OCI-LY7 (cell line): Measurements from ENCODE around the gene C2CD4C. TPM values are rescaled to one million over a fixed set of nuclear protein-coding genes. Genes with fewer than 3 reads are reported as not detected.

Experiments used
- BruUV-seq: library from RNA; stranded (reverse); fragments of 400-500 nt; replicated peaks from 2 replicates; lab custom pipeline; 2021; lab: Mats Ljungman, UMichigan
- CTCF ChIA-PET: fragments of 300-600 bp; sonication (Branson Sonifier 250); formaldehyde crosslinking; loops from one replicate; lab custom pipeline; 2022; ENCODE audit warnings: antibody characterized with exemption; ENCODE audit not compliant: unreplicated experiment; lab: Charles Lee
- POLR2A ChIA-PET: fragments of 300-600 bp; sonication (Branson Sonifier 250); formaldehyde crosslinking; loops from one replicate; lab custom pipeline; 2022; ENCODE audit warnings: antibody characterized with exemption; lab: Charles Lee
- DNase-seq: peaks from one replicate; pipeline ENCODE4 v3.0.0-alpha.2; 2015; ENCODE audit warnings: low spot score
- H2AFZ ChIP-seq: fragments of 200-600 bp; sonication (generic), shearing (Covaris generic); 2 replicates; pipeline ENCODE4 v1.6.1; 2014; ENCODE audit warnings: mild to moderate bottlenecking, antibody characterized with exemption, low read length, moderate library complexity
- H3K27ac ChIP-seq: fragments of 200-600 bp; sonication (generic); 2 replicates; pipeline ENCODE4 v1.5.1; 2014; ENCODE audit warnings: mixed run types, low read depth, mild to moderate bottlenecking, moderate library complexity, low read length, inconsistent platforms; ENCODE audit not compliant: poor library complexity, severe bottlenecking
- H3K36me3 ChIP-seq: fragments of 200-600 bp; sonication (generic); 2 replicates; pipeline ENCODE4 v1.6.1; 2014; ENCODE audit warnings: mild to moderate bottlenecking, antibody characterized with exemption, low read length, moderate library complexity, mixed read lengths; ENCODE audit not compliant: insufficient read depth
- H3K4me1 ChIP-seq: fragments of 200-600 bp; sonication (generic); 2 replicates; pipeline ENCODE4 v1.5.1; 2014; ENCODE audit warnings: mild to moderate bottlenecking, low read length; ENCODE audit not compliant: insufficient read depth, poor library complexity, severe bottlenecking
- H3K4me2 ChIP-seq: fragments of 200-600 bp; sonication (generic); 2 replicates; pipeline ENCODE4 v1.6.1; 2014; ENCODE audit warnings: mild to moderate bottlenecking, low read length
- H3K4me3 ChIP-seq: fragments of 200-600 bp; sonication (generic); 2 replicates; pipeline ENCODE4 v1.5.1; 2014; ENCODE audit warnings: mild to moderate bottlenecking, low read depth, low read length; ENCODE audit not compliant: poor library complexity, severe bottlenecking
- H3K79me2 ChIP-seq: fragments of 200-600 bp; sonication (generic); 2 replicates; pipeline ENCODE4 v1.6.1; 2016; ENCODE audit warnings: low read depth, mild to moderate bottlenecking, low read length, moderate library complexity, mixed read lengths; ENCODE audit not compliant: insufficient read depth
- H3K9me2 ChIP-seq: fragments of 200-600 bp; sonication (generic); 2 replicates; pipeline ENCODE4 v1.6.1; 2016; ENCODE audit warnings: mild to moderate bottlenecking, low read length, mixed read lengths; ENCODE audit not compliant: insufficient read depth
- H3K9me3 ChIP-seq: fragments of 200-600 bp; sonication (generic); 2 replicates; pipeline ENCODE4 v1.6.1; 2014; ENCODE audit warnings: mild to moderate bottlenecking, mixed run types, low read length, mixed read lengths
- H4K20me1 ChIP-seq: fragments of 200-600 bp; sonication (generic); 2 replicates; pipeline ENCODE4 v1.6.1; 2014; ENCODE audit warnings: mild to moderate bottlenecking, antibody characterized with exemption, low read length, moderate library complexity, mixed read lengths; ENCODE audit not compliant: insufficient read depth
- EZH2phosphoT487 ChIP-seq: fragments of 200-600 bp; sonication (generic); IDR thresholded peaks from 2 replicates; pipeline ENCODE4 v1.6.1; 2018; ENCODE audit warnings: low read depth, borderline replicate concordance, mild to moderate bottlenecking, mixed run types, antibody characterized with exemption, low read length, moderate library complexity, mixed read lengths
- intact Hi-C: fragments of 100-400 bp; cut with micrococcal nuclease; formaldehyde crosslinking; loops from one replicate; pipeline ENCODE4 v1.10.0; 2022; ENCODE audit not compliant: unreplicated experiment
- total RNA-seq, 2 experiments: library from RNA; depleted of rRNA in 1 of 2; stranded (reverse); fragments of >200 nt in 1 of 2; shearing (Covaris generic) in 1 of 2; gene quantifications; 2 replicates each; pipeline ENCODE4 v1.2.3, GENCODE V29; 2014 to 2022
- TF ChIP-seq, protein P1 (sequence below): fragments of 200-600 bp; sonication (generic); conservative IDR thresholded peaks from 2 replicates; pipeline ENCODE4 v1.5.1; 2014; ENCODE audit warnings: mild to moderate bottlenecking, antibody characterized with exemption, low read length, moderate library complexity, mixed read lengths

Gene C2CD4C
- total RNA-seq, 2 experiments from 2014 or later, result 0.16 to 0.59 TPM

DNA sequence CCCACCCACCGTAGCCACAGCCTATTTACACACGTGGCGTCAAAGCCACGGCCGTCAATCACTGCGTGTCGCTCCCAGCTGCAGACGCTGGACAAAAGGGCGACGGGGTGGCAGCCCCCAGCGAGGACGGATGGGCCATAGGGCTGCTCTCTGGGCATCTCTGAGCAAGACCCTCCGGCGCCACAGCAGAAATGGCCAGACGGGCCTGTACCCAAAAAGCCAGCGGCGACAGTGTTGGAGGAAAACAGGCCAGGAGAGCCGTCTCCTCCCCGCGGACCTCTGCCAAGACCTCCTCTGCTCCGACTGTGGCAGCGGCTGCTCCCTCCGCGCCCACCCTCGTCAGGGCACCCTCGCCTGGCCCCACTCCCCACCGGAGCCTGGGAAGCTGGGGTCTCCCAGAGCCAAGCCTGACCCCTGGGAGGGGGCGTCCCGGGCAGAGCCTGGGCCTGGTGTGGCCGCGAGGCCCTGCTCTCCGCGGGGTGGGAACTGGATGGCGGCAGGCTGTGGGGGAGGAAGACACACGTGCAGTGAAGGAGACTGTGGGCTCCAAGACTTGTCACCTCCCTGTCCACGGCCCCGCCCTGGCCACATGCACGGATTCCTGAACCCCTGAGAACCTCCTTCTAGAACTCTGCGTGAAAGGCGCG is 2.7 kb downstream of the C2CD4C start:
- no peak overlapping the region for H3K4me3 ChIP-seq
- no peaks in the 10 kb centered on the region for H3K79me2 ChIP-seq
- H3K9me2 ChIP-seq, result no peaks in the 10 kb centered on the region
- no peak for TF ChIP-seq EZH2phosphoT487
- TF ChIP-seq, protein P1, sequence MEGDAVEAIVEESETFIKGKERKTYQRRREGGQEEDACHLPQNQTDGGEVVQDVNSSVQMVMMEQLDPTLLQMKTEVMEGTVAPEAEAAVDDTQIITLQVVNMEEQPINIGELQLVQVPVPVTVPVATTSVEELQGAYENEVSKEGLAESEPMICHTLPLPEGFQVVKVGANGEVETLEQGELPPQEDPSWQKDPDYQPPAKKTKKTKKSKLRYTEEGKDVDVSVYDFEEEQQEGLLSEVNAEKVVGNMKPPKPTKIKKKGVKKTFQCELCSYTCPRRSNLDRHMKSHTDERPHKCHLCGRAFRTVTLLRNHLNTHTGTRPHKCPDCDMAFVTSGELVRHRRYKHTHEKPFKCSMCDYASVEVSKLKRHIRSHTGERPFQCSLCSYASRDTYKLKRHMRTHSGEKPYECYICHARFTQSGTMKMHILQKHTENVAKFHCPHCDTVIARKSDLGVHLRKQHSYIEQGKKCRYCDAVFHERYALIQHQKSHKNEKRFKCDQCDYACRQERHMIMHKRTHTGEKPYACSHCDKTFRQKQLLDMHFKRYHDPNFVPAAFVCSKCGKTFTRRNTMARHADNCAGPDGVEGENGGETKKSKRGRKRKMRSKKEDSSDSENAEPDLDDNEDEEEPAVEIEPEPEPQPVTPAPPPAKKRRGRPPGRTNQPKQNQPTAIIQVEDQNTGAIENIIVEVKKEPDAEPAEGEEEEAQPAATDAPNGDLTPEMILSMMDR, result no peak
- peaks cover 11% of the 10 kb centered on the region for H3K4me1 ChIP-seq
- H3K27ac ChIP-seq, result no peak overlapping the region
- no peak for DNase-seq
- no peaks in the 10 kb centered on the region for H4K20me1 ChIP-seq
- CTCF ChIA-PET, result no interaction called here
- H3K9me3 ChIP-seq, result no peaks in the 10 kb centered on the region
- H3K36me3 ChIP-seq, result no peaks in the 10 kb centered on the region
- no peak overlapping the region for H2AFZ ChIP-seq
- intact Hi-C loops, result no loop called here
- no peak overlapping the region for H3K4me2 ChIP-seq
- POLR2A ChIA-PET, result no interaction called here
- no TSS peak for BruUV-seq

DNA sequence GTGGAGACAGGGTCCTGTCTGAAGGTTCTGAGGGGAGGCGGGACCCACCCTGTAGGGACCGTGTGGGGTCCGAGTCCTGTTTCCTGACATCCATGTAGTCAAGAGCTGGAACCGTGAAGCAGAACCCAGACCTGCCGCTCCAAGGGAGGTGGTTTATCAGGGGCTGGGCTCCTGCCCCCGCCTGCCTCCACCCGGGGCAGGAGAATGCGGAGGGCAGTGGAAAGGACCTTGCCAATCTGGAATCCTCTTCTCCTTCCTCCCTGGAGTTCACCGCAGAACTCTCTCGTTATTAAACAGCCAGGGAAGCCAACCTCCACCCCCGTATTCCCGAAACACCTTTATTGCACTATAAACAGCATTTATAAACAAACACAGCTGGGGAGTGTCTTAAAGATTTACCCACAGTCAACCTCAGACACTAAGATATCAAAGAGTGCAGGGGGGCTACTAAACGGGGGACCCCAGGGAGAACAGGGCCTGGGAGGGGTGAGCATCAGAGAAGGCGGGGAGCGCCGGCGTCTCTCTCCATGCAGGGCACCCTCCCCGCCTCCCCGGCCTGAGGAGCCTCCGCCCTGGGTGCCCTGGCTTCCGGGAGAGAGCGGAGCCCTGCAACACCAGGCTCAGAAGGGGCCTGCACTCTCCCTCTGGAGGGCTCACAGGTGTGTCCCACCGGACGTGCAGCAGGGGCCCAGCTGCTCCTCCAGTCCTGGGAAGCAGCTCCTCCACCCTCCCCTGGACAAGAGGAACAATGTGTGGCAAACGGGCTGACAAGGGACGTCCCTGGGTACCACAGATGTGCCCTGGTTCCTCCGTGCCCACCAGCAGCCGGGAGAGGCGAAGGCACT is 3.6 kb downstream of the C2CD4C start:
- Histone ChIP-seq H3K79me2 (no peaks in the 10 kb centered on the region), H4K20me1 (no peaks in the 10 kb centered on the region), H3K9me3 (no peaks in the 10 kb centered on the region), H3K36me3 (no peaks in the 10 kb centered on the region), H3K4me1 (peaks cover 11% of the 10 kb centered on the region), H3K4me2 (no peak overlapping the region), H3K4me3 (no peak overlapping the region), H3K9me2 (no peaks in the 10 kb centered on the region), H2AFZ (no peak overlapping the region), H3K27ac (no peak overlapping the region)
- CTCF ChIA-PET, result no interaction called here
- no TSS peak for BruUV-seq
- TF ChIP-seq, protein P1, result no peak
- TF ChIP-seq EZH2phosphoT487, result no peak
- DNase-seq, result no peak
- POLR2A ChIA-PET, result no interaction called here
- intact Hi-C loops, result no loop called here
